Thyroid gland (tissue), 4 donors: ENCODE results near the gene SDHA. TPM values are rescaled to one million over a fixed set of nuclear protein-coding genes. Genes with fewer than 3 reads are reported as not detected.
"Not testable (repeated sequence)": the region's sequence is repeated elsewhere in the genome, so short reads cannot be mapped to it uniquely, and the experiment has no call there.

Source experiments
- DNase-seq, 2 donors: peaks; one replicate each; pipeline ENCODE4 v3.0.0-alpha.2; 2019
- H3K27ac ChIP-seq, 3 donors: fragments of 200-600 bp; sonication (generic); 1 replicate in 2 of 3; 2 replicates in 1 of 3; pipeline ENCODE4 v1.5.1; 2016 to 2019; ENCODE audit warnings: mild to moderate bottlenecking in 1 of 3, moderate library complexity in 1 of 3
- H3K27me3 ChIP-seq: fragments of 200-600 bp; sonication (generic); one replicate; pipeline ENCODE4 v1.5.1; 2019
- H3K36me3 ChIP-seq, 2 donors: fragments of 200-600 bp; sonication (generic); one replicate each; pipeline ENCODE4 v1.5.1; 2016 to 2019
- H3K4me1 ChIP-seq, 2 donors: fragments of 200-600 bp; sonication (generic); one replicate each; pipeline ENCODE4 v1.5.1; 2017 to 2019
- H3K4me3 ChIP-seq, 3 donors: fragments of 200-600 bp; sonication (generic); replicated peaks in 1 of 3; 1 replicate in 2 of 3; 2 replicates in 1 of 3; pipeline ENCODE4 v1.5.1; 2016; ENCODE audit warnings: mild to moderate bottlenecking in 1 of 3
- H3K9me3 ChIP-seq: fragments of 200-600 bp; sonication (generic); one replicate; pipeline ENCODE4 v1.5.1; 2017
- CTCF ChIP-seq, 6 experiments: fragments of 200-600 bp in 3 of 6; fragments of 450-650 bp in 3 of 6; sonication (generic) in 3 of 6; IDR thresholded peaks; one replicate each; pipeline ENCODE4 v1.5.1; 2016 to 2019; ENCODE audit warnings: antibody characterized with exemption in 6 of 6, mild to moderate bottlenecking in 2 of 6, inconsistent platforms in 1 of 6, moderate library complexity in 1 of 6
- POLR2A ChIP-seq, 2 donors: fragments of 450-650 bp; IDR thresholded peaks; one replicate each; pipeline ENCODE4 v1.6.1; 2017; ENCODE audit warnings: antibody characterized with exemption in 2 of 2, mild to moderate bottlenecking in 2 of 2, moderate library complexity in 1 of 2
- WGBS, 2 donors: methylation state at CpG; one replicate each; pipeline ENCODE4 v1.1.5; 2017; 5-methylcytosine and 5-hydroxymethylcytosine counted together
- intact Hi-C: fragments of 100-400 bp; cut with DNase I; formaldehyde crosslinking; loops from one replicate; pipeline ENCODE4 v1.15.1; 2023
- total RNA-seq, 4 donors: library from RNA; depleted of rRNA; stranded (reverse); fragments of >200 nt; gene quantifications; one replicate each; pipeline ENCODE4 v1.2.3, GENCODE V29; 2016

The SDHA gene
- total RNA-seq, 4 donors from 2014 or later: 86.9 to 102 (median 92.2) TPM

DNA sequence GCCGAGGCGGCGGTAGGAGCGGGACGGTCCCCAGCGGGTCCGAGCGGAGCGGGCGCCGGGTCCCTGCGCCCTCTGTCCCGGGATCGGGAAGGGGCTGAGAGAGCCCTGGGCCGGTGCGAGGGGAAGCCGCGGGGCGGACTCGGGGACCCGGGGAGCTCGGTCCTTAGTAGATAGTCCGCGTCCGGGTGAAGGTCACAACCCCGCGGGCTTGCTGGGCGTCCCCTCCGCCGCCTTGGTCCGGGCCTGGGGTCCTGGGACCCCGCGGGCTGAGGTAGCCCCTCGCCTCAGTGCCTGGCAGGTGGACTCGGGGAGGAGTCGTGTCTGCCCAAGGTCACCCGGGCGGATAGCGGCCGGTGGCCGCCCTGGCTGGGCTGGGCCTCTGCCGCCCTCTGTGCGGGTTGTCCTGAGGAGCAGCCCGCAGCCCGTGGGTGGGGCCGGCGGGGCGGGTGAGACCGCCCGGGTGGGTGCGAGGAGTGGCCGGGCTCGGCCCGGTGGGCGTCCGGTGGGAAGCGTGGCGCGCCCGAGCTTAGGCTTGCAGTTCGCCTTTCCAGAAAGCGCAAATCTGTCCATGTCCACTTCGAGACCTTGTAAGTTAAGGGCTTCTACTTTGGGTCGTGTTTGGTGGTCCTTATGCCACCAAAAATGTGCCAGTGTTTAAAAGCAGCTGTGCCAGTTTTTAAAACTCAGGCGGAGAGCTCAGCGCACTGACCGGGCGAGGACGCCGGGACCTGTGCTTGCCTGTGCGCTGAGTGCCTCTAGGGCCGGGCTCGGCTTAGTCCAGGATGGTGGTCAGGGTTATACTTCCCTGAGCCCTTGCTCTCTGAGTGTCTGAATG, 554 bp downstream of the SDHA start:
- no peaks in the 10 kb centered on the region for H3K27me3 ChIP-seq
- peak overlapping the region; percentile 70 to 73 (median 71) for H3K27ac ChIP-seq
- peak overlapping the region; percentile 79 to 83 (median 81) for H3K4me3 ChIP-seq
- TF ChIP-seq CTCF (IDR thresholded peaks at IDR 0.05) (no peak), POLR2A (IDR thresholded peaks at IDR 0.05) (no peak)
- DNase-seq: peak; percentile 41 to 52
- peaks cover 3 to 15% of the 10 kb centered on the region in 2 donors for H3K4me1 ChIP-seq
- no peaks in the 10 kb centered on the region for H3K36me3 ChIP-seq
- H3K9me3 ChIP-seq: no peaks in the 10 kb centered on the region
- 0 to 2% methylated on average over 10 to 11 of the region's 73 CpGs for WGBS, 2 donors
- intact Hi-C loops: no loop called here

DNA sequence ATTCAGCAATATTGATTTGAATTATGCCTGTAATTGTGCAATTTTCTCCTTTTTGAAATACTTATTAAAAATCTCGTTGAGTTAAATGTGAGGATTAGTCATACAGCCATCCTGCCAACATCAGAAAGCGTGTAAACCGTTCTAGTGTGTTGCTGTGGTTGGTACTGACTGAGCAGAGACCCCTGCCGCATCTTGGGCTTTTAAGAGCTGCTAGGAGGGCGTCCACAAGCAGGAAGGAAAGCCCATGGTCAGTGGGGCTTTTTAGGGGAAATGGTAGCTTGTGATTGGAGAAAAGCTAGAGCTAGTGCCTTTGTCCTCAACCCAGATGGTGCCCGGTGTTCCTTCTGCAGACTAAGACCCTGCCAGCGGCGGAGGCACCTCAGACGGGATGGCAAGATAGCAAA, 1.3 kb downstream of the SDHA start:
- TF ChIP-seq CTCF (IDR thresholded peaks at IDR 0.05) (no peak), POLR2A (IDR thresholded peaks at IDR 0.05) (no peak)
- H3K27ac ChIP-seq: peak overlapping the region in 1 of 3 donors; percentile 73
- H3K4me1 ChIP-seq: peaks cover 3 to 15% of the 10 kb centered on the region in 2 donors
- 50 to 54% methylated on average over 9 of the region's 9 CpGs for WGBS, 2 donors
- H3K9me3 ChIP-seq: no peaks in the 10 kb centered on the region
- H3K36me3 ChIP-seq: peaks cover 0 to 8% of the 10 kb centered on the region in 2 donors
- no peaks in the 10 kb centered on the region for H3K27me3 ChIP-seq
- H3K4me3 ChIP-seq: peak overlapping the region in 2 of 3 donors; percentile 79 to 83
- no peak for DNase-seq
- intact Hi-C loops: no loop called here

DNA sequence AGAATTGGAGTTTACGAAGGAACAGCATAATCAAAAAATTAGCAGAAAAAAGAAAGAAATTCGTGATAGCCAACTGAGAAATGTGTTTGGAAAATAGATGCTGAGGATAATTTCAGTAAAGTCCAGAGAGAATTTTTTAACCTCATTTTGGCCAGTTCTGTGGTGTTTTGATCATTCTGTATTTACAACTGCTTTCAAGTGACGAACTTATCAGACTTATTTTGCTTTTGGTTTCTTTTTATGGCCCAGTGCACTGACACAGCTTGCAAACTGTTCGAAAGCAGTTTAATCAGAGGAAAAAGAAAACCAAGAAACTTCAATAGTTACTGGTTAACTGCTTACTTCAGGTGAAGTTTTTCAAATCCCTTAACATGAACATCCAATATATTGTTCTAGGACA, 1.9 kb downstream of the SDHA start:
- Histone ChIP-seq H3K4me3 (peak overlapping the region in 1 of 3 donors; percentile 79), H3K27me3 (no peaks in the 10 kb centered on the region), H3K27ac (peak overlapping the region in 1 of 3 donors; percentile 73), H3K36me3 (peaks cover 0 to 13% of the 10 kb centered on the region in 2 donors), H3K9me3 (no peaks in the 10 kb centered on the region), H3K4me1 (peaks cover 3 to 15% of the 10 kb centered on the region in 2 donors)
- DNase-seq: no peak
- WGBS, 2 donors: 34 to 54% methylated on average over 4 of the region's 4 CpGs
- intact Hi-C loops: no loop called here
- TF ChIP-seq CTCF (IDR thresholded peaks at IDR 0.05): no peak
- no peak for TF ChIP-seq POLR2A (IDR thresholded peaks at IDR 0.05)

GRCh38 chr5:222951-223715, 5.0 kb downstream of the SDHA start:
- H3K36me3 ChIP-seq: peaks cover 19 to 35% of the 10 kb centered on the region in 2 donors
- H3K4me1 ChIP-seq: peaks cover 3 to 11% of the 10 kb centered on the region in 2 donors
- H3K27ac ChIP-seq, H3K27me3 ChIP-seq, H3K9me3 ChIP-seq, intact Hi-C loops, H3K4me3 ChIP-seq, DNase-seq: not testable (repeated sequence)
- WGBS, 2 donors: 68 to 79% methylated on average over 6 of the region's 6 CpGs

- H3K27ac ChIP-seq: no peak overlapping the region
- TF ChIP-seq CTCF (IDR thresholded peaks at IDR 0.05) (no peak), POLR2A (IDR thresholded peaks at IDR 0.05) (no peak)
- peaks cover 25 to 41% of the 10 kb centered on the region in 2 donors for H3K36me3 ChIP-seq
- intact Hi-C loops: no loop called here
- H3K9me3 ChIP-seq: no peaks in the 10 kb centered on the region
- H3K4me1 ChIP-seq: peaks cover 3 to 11% of the 10 kb centered on the region in 2 donors
- DNase-seq: no peak
- 90 to 92% methylated on average over 6 of the region's 6 CpGs for WGBS, 2 donors
- no peak overlapping the region for H3K4me3 ChIP-seq
- no peaks in the 10 kb centered on the region for H3K27me3 ChIP-seq
These were observed 5.7 kb downstream of the SDHA start for GRCh38 chr5:223791-224190.
